ENCODE data around the gene HINFP.

DNA sequence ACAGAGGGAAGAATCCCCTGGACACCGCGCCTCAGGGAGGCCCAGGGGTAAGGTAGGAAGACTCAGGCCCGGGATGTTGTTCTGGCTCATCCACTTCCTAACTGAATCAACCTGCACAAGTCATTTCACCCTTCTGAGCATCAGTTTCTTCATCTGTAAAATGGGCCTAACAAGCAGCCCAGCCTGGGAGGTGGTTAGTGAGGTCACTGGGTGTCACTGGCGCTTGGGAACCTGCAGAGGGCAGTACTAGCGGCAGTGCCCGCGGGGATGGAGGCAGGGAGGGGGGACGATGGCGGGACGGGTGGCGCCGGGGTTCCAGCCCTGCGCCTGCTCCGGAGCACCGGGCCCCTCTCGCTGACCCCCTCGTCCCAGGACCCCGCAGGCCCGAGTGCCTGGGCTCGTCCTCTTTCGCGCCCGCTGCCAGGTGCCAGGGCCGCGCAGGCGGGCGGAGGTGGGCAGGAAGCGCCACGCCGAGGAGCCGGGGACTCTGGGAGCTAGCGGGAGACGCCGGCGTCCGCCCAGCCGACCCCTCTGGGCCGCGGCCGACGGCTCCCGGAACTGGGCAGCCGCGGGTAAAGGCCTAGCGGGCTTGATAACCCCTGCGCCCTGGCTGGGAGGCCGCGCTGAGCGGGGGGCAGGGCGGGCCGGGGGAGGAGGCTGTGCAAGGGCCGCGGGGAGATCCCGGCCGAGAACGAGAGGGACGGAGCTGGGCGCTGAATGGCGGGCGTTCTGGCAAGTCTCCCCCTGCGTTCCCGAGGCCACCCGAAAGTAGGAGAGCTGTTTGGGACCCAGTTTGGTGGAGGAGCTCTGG, 47.3 kb downstream of the HINFP start, which contains the start of gene NLRX1:
- no peak for TF ChIP-seq POLR2A (IDR thresholded peaks at IDR 0.05)
- TF ChIP-seq POLR2AphosphoS5 (IDR thresholded peaks at IDR 0.05) = peak; percentile 21 to 68 (median 58)

Data from breast epithelium (tissue), 3 donors.